GM12878 (cell line): ENCODE measurements around the gene OR13G1. TPM values are rescaled to one million over a fixed set of nuclear protein-coding genes. Genes with fewer than 3 reads are reported as not detected.

Source experiments
- ATAC-seq: fragments of 200-7000 bp; cut with Tn5 transposase; 3 replicates; pipeline ENCODE4 v1.9.1; 2020; ENCODE audit warnings: mild to moderate bottlenecking, moderate library complexity
- BruUV-seq: library from RNA; stranded (reverse); fragments of 400-500 nt; replicated peaks from 2 replicates; lab custom pipeline; 2021; lab: Mats Ljungman, UMichigan
- CTCF ChIA-PET: fragments of 300-600 bp; sonication (Branson Sonifier 250); formaldehyde crosslinking; extraction: SDS; loops from one replicate; lab custom pipeline; 2021; ENCODE audit warnings: inconsistent platforms; lab: Yijun Ruan, JAX
- POLR2A ChIA-PET: fragments of 350-600 bp; formaldehyde crosslinking; extraction: SDS; loops from one replicate; lab custom pipeline; 2021; ENCODE audit warnings: inconsistent platforms; lab: Charles Lee
- RAD21 ChIA-PET: fragments of 300-600 bp; sonication (Branson Sonifier 250); formaldehyde crosslinking; loops from one replicate; lab custom pipeline; 2023; ENCODE audit warnings: antibody characterized with exemption; ENCODE audit not compliant: unreplicated experiment; lab: Charles Lee
- SMC1A ChIA-PET: fragments of 300-600 bp; sonication (Branson Sonifier 250); formaldehyde crosslinking; loops from one replicate; lab custom pipeline; 2023; ENCODE audit not compliant: unreplicated experiment, uncharacterized antibody; lab: Charles Lee
- DNase-seq: peaks from one replicate; pipeline ENCODE4 v3.0.0-alpha.2; 2011; ENCODE audit warnings: low read depth, low spot score
- FAIRE-seq: peaks from 3 replicates; lab custom pipeline; 2011; peaks lifted over from hg19 to GRCh38; lab: Jason Lieb, UNC
- H2AFZ ChIP-seq: 2 replicates; pipeline ENCODE4 v1.6.0; 2011; ENCODE audit warnings: low read depth, low read length, control low read depth; ENCODE audit not compliant: control insufficient read depth
- H3K27ac ChIP-seq: 2 replicates; pipeline ENCODE4 v1.5.1; 2011; ENCODE audit warnings: control low read depth; ENCODE audit not compliant: control insufficient read depth, insufficient read depth
- H3K27me3 ChIP-seq, 2 experiments: replicated peaks in 1 of 2; 2 replicates each; pipeline versions ENCODE4 v1.6.0 to v1.6.1; 2011; ENCODE audit warnings: low read length in 1 of 2; ENCODE audit not compliant: control insufficient read depth in 2 of 2, insufficient read depth in 2 of 2
- H3K36me3 ChIP-seq, 2 experiments: 2 replicates each; pipeline ENCODE4 v1.5.1; 2011; ENCODE audit warnings: low read length in 1 of 2; ENCODE audit not compliant: control insufficient read depth in 2 of 2, insufficient read depth in 2 of 2
- H3K4me1 ChIP-seq: 2 replicates; pipeline ENCODE4 v1.6.1; 2011; ENCODE audit warnings: mild to moderate bottlenecking, low read length, moderate library complexity, mixed read lengths; ENCODE audit not compliant: control insufficient read depth, insufficient read depth
- H3K4me2 ChIP-seq: 2 replicates; pipeline ENCODE4 v1.6.0; 2011; ENCODE audit warnings: control low read depth; ENCODE audit not compliant: control insufficient read depth, insufficient read depth
- H3K4me3 ChIP-seq: fragments of 200-600 bp; sonication (generic); 2 replicates; pipeline ENCODE4 v1.5.1; 2016
- H3K79me2 ChIP-seq: 2 replicates; pipeline ENCODE4 v1.6.0; 2011; ENCODE audit warnings: low read length; ENCODE audit not compliant: control insufficient read depth, insufficient read depth
- H3K9ac ChIP-seq: 2 replicates; pipeline ENCODE4 v1.8.0; 2011; ENCODE audit warnings: low read length, control low read depth, mixed read lengths; ENCODE audit not compliant: control insufficient read depth, insufficient read depth
- H3K9me3 ChIP-seq: replicated peaks from 3 replicates; pipeline ENCODE4 v1.5.1; 2011; ENCODE audit warnings: mild to moderate bottlenecking, low read length; ENCODE audit not compliant: control insufficient read depth, insufficient read depth
- H4K20me1 ChIP-seq: 2 replicates; pipeline ENCODE4 v1.6.0; 2011; ENCODE audit not compliant: control insufficient read depth, insufficient read depth
- MTA3 ChIP-seq: IDR thresholded peaks from 2 replicates; pipeline ENCODE4 v1.6.1; 2012; ENCODE audit warnings: low read length, inconsistent platforms, borderline replicate concordance
- WGBS: methylation state at CpG from one replicate; pipeline ENCODE4 v1.1.6; 2016; ENCODE audit warnings: low lambda C conversion rate; ENCODE audit not compliant: insufficient replicate concordance, insufficient coverage; ENCODE audit errors: missing lambda C conversion rate; 5-methylcytosine and 5-hydroxymethylcytosine counted together
- in situ Hi-C: fragments of 300-500 bp; cut with MboI; formaldehyde crosslinking; loops from 9 replicates; pipeline ENCODE4 v1.14.3; 2018; ENCODE audit warnings: mixed read lengths
- intact Hi-C: fragments of 100-400 bp; cut with micrococcal nuclease; formaldehyde crosslinking; loops from one replicate; pipeline ENCODE4 v1.14.2; 2022; ENCODE audit not compliant: unreplicated experiment
- polyA plus RNA-seq, 11 experiments: library from polyadenylated mRNA; depleted of rRNA in 4 of 11; unstranded in 6 of 11; stranded (reverse) in 5 of 11; fragments of >200 nt; fragmentation: Nextera tagmentation in 4 of 11; fragmentation: Illumina TruSeq in 1 of 11; extraction: Ambion mirVana in 4 of 11; extraction: Trizol in 1 of 11; gene quantifications; 1 replicate in 1 of 11; 2 replicates in 10 of 11; pipeline versions ENCODE4 v1.2.1 to v1.2.3, GENCODE V29; 2011 to 2016; ENCODE audit warnings: inconsistent platforms in 2 of 11, missing spikeins in 2 of 11, low read depth in 1 of 11
- total RNA-seq, 4 experiments: library from RNA; depleted of rRNA in 3 of 4; stranded (reverse); fragments of >200 nt in 3 of 4; fragmentation: Illumina TruSeq in 1 of 4; extraction: Trizol in 1 of 4; gene quantifications; 2 replicates each; pipeline versions ENCODE4 v1.2.1 to v1.2.3, GENCODE V29; 2013 to 2021
- TF ChIP-seq, protein P1 (sequence below): fragments of 150-350 bp; IDR thresholded peaks from 2 replicates; pipeline ENCODE4 v1.6.1; 2016; ENCODE audit warnings: low read depth, low read length
- TF ChIP-seq, protein P2 (sequence below): fragments of 450-650 bp; formaldehyde crosslinking; IDR thresholded peaks from 2 replicates; pipeline ENCODE4 v1.4.0; 2020; ENCODE audit warnings: mild to moderate bottlenecking, moderate library complexity
- TF ChIP-seq, protein P3 (sequence below): fragments of 450-650 bp; IDR thresholded peaks from 2 replicates; pipeline ENCODE4 v1.6.1; 2018; ENCODE audit warnings: mild to moderate bottlenecking, low read depth, moderate library complexity; ENCODE audit not compliant: partially characterized antibody

Gene OR13G1
- total and polyA plus RNA-seq, 10 of the 15 experiments (the other 5 are each of a cell fraction or from before 2014, with no cell fraction given), result not detected

DNA sequence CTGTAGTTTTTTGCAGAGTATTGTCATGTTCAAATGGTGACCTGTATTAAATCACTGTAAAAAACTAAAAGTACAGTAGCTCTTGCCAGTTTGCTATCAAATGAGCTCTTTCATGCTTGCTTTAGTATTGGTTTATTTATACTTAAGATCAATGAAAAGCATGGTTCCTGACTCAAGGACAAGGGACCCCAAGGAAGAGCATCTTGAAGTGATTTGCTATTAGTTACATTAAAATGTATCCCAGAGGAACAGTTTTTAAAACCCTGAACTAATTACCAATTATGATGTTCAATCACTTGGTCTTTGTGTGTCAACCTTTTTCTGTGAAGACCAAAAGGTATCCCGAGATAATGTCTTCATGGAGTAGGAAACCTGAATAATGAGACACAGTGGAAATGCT is at the start of gene OR13G1 (continued):
- TF ChIP-seq, protein P1, sequence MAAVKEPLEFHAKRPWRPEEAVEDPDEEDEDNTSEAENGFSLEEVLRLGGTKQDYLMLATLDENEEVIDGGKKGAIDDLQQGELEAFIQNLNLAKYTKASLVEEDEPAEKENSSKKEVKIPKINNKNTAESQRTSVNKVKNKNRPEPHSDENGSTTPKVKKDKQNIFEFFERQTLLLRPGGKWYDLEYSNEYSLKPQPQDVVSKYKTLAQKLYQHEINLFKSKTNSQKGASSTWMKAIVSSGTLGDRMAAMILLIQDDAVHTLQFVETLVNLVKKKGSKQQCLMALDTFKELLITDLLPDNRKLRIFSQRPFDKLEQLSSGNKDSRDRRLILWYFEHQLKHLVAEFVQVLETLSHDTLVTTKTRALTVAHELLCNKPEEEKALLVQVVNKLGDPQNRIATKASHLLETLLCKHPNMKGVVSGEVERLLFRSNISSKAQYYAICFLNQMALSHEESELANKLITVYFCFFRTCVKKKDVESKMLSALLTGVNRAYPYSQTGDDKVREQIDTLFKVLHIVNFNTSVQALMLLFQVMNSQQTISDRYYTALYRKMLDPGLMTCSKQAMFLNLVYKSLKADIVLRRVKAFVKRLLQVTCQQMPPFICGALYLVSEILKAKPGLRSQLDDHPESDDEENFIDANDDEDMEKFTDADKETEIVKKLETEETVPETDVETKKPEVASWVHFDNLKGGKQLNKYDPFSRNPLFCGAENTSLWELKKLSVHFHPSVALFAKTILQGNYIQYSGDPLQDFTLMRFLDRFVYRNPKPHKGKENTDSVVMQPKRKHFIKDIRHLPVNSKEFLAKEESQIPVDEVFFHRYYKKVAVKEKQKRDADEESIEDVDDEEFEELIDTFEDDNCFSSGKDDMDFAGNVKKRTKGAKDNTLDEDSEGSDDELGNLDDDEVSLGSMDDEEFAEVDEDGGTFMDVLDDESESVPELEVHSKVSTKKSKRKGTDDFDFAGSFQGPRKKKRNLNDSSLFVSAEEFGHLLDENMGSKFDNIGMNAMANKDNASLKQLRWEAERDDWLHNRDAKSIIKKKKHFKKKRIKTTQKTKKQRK, result no peak
- TF ChIP-seq, protein P2, sequence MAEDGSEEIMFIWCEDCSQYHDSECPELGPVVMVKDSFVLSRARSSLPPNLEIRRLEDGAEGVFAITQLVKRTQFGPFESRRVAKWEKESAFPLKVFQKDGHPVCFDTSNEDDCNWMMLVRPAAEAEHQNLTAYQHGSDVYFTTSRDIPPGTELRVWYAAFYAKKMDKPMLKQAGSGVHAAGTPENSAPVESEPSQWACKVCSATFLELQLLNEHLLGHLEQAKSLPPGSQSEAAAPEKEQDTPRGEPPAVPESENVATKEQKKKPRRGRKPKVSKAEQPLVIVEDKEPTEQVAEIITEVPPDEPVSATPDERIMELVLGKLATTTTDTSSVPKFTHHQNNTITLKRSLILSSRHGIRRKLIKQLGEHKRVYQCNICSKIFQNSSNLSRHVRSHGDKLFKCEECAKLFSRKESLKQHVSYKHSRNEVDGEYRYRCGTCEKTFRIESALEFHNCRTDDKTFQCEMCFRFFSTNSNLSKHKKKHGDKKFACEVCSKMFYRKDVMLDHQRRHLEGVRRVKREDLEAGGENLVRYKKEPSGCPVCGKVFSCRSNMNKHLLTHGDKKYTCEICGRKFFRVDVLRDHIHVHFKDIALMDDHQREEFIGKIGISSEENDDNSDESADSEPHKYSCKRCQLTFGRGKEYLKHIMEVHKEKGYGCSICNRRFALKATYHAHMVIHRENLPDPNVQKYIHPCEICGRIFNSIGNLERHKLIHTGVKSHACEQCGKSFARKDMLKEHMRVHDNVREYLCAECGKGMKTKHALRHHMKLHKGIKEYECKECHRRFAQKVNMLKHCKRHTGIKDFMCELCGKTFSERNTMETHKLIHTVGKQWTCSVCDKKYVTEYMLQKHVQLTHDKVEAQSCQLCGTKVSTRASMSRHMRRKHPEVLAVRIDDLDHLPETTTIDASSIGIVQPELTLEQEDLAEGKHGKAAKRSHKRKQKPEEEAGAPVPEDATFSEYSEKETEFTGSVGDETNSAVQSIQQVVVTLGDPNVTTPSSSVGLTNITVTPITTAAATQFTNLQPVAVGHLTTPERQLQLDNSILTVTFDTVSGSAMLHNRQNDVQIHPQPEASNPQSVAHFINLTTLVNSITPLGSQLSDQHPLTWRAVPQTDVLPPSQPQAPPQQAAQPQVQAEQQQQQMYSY (CRISPR knock-in tag), result no peak

DNA sequence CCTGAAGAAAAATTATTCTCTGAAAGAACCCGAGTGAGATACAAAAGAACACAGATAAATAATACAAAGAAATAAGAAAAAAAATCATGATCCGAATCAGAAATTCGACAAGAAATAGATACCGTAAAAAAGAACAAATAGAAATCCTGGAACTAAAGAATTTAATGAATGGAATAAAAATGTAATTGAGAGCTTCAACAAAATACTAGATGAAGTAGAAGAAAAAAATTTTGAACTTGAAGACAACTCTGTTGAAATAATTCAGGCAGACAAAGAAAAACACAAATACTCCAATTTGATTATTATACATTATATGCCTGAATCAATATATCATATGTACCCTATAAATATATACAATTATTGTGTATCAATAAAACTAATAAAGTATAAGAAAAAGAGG is 41.7 kb upstream of the OR13G1 start:
- in situ Hi-C loops (no loop called here), intact Hi-C loops (no loop called here)
- ATAC-seq (no peak), DNase-seq (no peak), FAIRE-seq (no peak)
- Histone ChIP-seq H3K9ac (no peak overlapping the region), H3K9me3 (no peaks in the 10 kb centered on the region), H3K27me3 (no peaks in the 10 kb centered on the region), H4K20me1 (no peaks in the 10 kb centered on the region), H3K79me2 (no peaks in the 10 kb centered on the region), H3K4me3 (no peak overlapping the region), H3K4me1 (no peaks in the 10 kb centered on the region), H3K4me2 (no peak overlapping the region), H3K36me3 (no peaks in the 10 kb centered on the region), H3K27ac (no peak overlapping the region), H2AFZ (no peak overlapping the region)
- RAD21 ChIA-PET, result no interaction called here
- no TSS peak for BruUV-seq
- SMC1A ChIA-PET, result no interaction called here
- CTCF ChIA-PET, result no interaction called here
- POLR2A ChIA-PET, result no interaction called here
- TF ChIP-seq, protein P3, sequence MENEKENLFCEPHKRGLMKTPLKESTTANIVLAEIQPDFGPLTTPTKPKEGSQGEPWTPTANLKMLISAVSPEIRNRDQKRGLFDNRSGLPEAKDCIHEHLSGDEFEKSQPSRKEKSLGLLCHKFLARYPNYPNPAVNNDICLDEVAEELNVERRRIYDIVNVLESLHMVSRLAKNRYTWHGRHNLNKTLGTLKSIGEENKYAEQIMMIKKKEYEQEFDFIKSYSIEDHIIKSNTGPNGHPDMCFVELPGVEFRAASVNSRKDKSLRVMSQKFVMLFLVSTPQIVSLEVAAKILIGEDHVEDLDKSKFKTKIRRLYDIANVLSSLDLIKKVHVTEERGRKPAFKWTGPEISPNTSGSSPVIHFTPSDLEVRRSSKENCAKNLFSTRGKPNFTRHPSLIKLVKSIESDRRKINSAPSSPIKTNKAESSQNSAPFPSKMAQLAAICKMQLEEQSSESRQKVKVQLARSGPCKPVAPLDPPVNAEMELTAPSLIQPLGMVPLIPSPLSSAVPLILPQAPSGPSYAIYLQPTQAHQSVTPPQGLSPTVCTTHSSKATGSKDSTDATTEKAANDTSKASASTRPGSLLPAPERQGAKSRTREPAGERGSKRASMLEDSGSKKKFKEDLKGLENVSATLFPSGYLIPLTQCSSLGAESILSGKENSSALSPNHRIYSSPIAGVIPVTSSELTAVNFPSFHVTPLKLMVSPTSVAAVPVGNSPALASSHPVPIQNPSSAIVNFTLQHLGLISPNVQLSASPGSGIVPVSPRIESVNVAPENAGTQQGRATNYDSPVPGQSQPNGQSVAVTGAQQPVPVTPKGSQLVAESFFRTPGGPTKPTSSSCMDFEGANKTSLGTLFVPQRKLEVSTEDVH, result no peak
- no peak for TF ChIP-seq MTA3
- 28% methylated on average over 4 of the region's 4 CpGs for WGBS
